ENCODE data around the gene RBM48. TPM values are rescaled to one million over a fixed set of nuclear protein-coding genes. Genes with fewer than 3 reads are reported as not detected.

RBM48 gene
- total and polyA plus RNA-seq, 2 of the 8 experiments (the other 6 are each of a cell fraction or from before 2014, with no cell fraction given), result 4.3 to 8.6 TPM

DNA sequence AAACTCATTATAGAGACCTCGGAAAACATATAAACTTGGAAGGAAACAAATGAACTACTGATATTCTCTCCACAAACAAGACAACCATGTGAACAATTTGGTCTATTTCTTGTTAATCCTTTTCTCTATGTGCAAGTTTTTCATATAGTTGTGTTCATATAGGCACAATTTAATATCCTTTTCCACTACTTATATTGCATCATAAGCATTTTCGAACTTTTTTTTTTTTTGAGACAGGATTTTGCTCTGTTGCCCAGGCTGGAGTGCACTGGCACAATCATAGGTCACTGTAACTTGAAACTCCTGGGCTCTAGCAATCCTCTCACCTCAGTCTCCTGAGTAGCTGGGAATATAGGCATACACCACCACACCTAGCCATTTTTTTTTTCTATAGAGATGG lies 5.5 kb upstream of the RBM48 start:
- Histone ChIP-seq H3K9ac (replicated peaks in 1 of 4; ENCODE audit: extremely low read depth in 1 of 4, low read depth in 3 of 4, low read length in 3 of 4) (no peak overlapping the region), H4K8ac (ENCODE audit: extremely low read depth, insufficient read depth, low read length) (no peak overlapping the region), H3K4me2 (ENCODE audit: insufficient read depth in 1 of 2, low read depth in 2 of 2, low read length in 2 of 2) (no peak overlapping the region), H3K9me3 (ENCODE audit: insufficient read depth in 2 of 2, low read depth in 1 of 2, low read length in 1 of 2) (no peaks in the 10 kb centered on the region), H4K20me1 (replicated peaks in 1 of 2; ENCODE audit: control insufficient read depth in 1 of 2, insufficient read depth in 2 of 2, low read length in 2 of 2) (no peaks in the 10 kb centered on the region), H2BK15ac (ENCODE audit: low read length) (no peak overlapping the region), H3K4me3 (ENCODE audit: extremely low read depth in 1 of 4, insufficient read depth in 2 of 4, low read depth in 3 of 4, low read length in 4 of 4) (no peak overlapping the region), H3K4me1 (replicated peaks in 1 of 4; ENCODE audit: control insufficient read depth in 3 of 4, insufficient read depth in 4 of 4, low read length in 3 of 4) (peaks cover 0 to 4% (median 1%) of the 10 kb centered on the region in 4 experiments; a peak in 2 of 7 replicates), H3K56ac (replicated peaks; ENCODE audit: insufficient read length, low read depth, low read length) (no peak overlapping the region), H2BK20ac (ENCODE audit: low read length) (no peak overlapping the region), H3K27ac (ENCODE audit: low read depth, low read length) (no peak overlapping the region), H3K14ac (ENCODE audit: insufficient read length) (no peak overlapping the region), H3K4ac (replicated peaks; ENCODE audit: insufficient read length, low read depth, low read length) (no peak overlapping the region), H3K27me3 (replicated peaks in 1 of 4; ENCODE audit: control insufficient read depth in 3 of 4, extremely low read depth in 1 of 4, insufficient read depth in 3 of 4, low read length in 3 of 4) (no peaks in the 10 kb centered on the region), H2BK5ac (ENCODE audit: low read depth, low read length) (no peak overlapping the region), H4K91ac (replicated peaks; ENCODE audit: insufficient read length, low read length) (no peak overlapping the region), H3K23me2 (ENCODE audit: low read depth, low read length) (peaks cover 8% of the 10 kb centered on the region), H3K23ac (ENCODE audit: insufficient read length) (no peak overlapping the region), H3K79me1 (ENCODE audit: low read depth, low read length) (0 out of 2 replicates have a peak, but pooled peaks cover 2% of the 10 kb centered on the region), H2AK5ac (ENCODE audit: low read depth, low read length) (no peak overlapping the region), H3K79me2 (ENCODE audit: control insufficient read depth in 1 of 2, insufficient read depth in 2 of 2, low read length in 2 of 2) (peaks cover 0 to 31% of the 10 kb centered on the region in 2 experiments; a peak in 3 of 4 replicates), H2AFZ (ENCODE audit: low read length) (no peak overlapping the region), H3K36me3 (ENCODE audit: control insufficient read depth in 2 of 4, insufficient read depth in 4 of 4, low read length in 3 of 4) (peaks cover 0 to 4% (median 1%) of the 10 kb centered on the region in 4 experiments; a peak in 2 of 8 replicates), H4K5ac (ENCODE audit: insufficient read length, low read depth, low read length) (no peak overlapping the region), H2BK12ac (ENCODE audit: low read depth, low read length) (no peak overlapping the region), H3K18ac (ENCODE audit: extremely low read depth, low read length) (no peak overlapping the region), H2BK120ac (replicated peaks; ENCODE audit: low read depth, low read length) (no peak overlapping the region)
- no peak for DNase-seq (ENCODE audit: low read depth in 1 of 2, low spot score in 2 of 2)
- 81% methylated on average over 2 of the region's 2 CpGs; no CpG with 5 or more reads in 1 of the 2 experiments for WGBS, 2 experiments (ENCODE audit: extremely low coverage in 1 of 2, insufficient coverage in 1 of 2, insufficient read length in 1 of 2, insufficient replicate concordance in 2 of 2, low coverage in 1 of 2, low lambda C conversion rate in 2 of 2, missing lambda C conversion rate in 1 of 2)
- POLR2A ChIA-PET (ENCODE audit: partially characterized antibody), result no interaction called here
- CTCF ChIA-PET (ENCODE audit: partially characterized antibody), result interaction anchor here (1.0 kb wide), 1 partner anchor 81 kb away, joined by 3 read pairs; no protein-coding TSS in a partner anchor
- no peak for FAIRE-seq
- TF ChIP-seq ASH2L (IDR thresholded peaks at IDR 0.05; ENCODE audit: low read length), result no peak
- TF ChIP-seq CBX8 (IDR thresholded peaks at IDR 0.05; ENCODE audit: borderline replicate concordance, low read depth, low read length), result no peak
- TF ChIP-seq KDM5A (IDR thresholded peaks at IDR 0.05; ENCODE audit: low read length), result no peak
- no peak for TF ChIP-seq HDAC6 (IDR thresholded peaks at IDR 0.05; ENCODE audit: low read depth, low read length)
- no peak for TF ChIP-seq SUZ12 (IDR thresholded peaks at IDR 0.05; ENCODE audit: low read length)
- TF ChIP-seq EZH2 (IDR thresholded peaks at IDR 0.05; ENCODE audit: low read depth, low read length, severe bottlenecking), result no peak
- TF ChIP-seq TEAD4 (IDR thresholded peaks at IDR 0.05; ENCODE audit: low read depth, low read length), result no peak
- no peak for TF ChIP-seq RAD21 (IDR thresholded peaks at IDR 0.05 in 1 of 2, conservative IDR thresholded peaks at IDR 0.05 in 1 of 2; ENCODE audit: low read depth in 2 of 2, low read length in 2 of 2)
- no peak for TF ChIP-seq KDM1A (IDR thresholded peaks at IDR 0.05; ENCODE audit: borderline replicate concordance, low read length)
- TF ChIP-seq TCF12 (IDR thresholded peaks at IDR 0.05; ENCODE audit: low read depth, low read length), result no peak
- no peak for TF ChIP-seq NANOG (IDR thresholded peaks at IDR 0.05; ENCODE audit: insufficient read depth, low read depth, low read length, poor library complexity, severe bottlenecking)
- TF ChIP-seq HDAC2 (IDR thresholded peaks at IDR 0.05; ENCODE audit: borderline replicate concordance in 1 of 2, low read depth in 2 of 2, low read length in 2 of 2), result no peak
- TF ChIP-seq PHF8 (conservative IDR thresholded peaks at IDR 0.05; ENCODE audit: low read depth, low read length), result no peak

Data from H1 (cell line).